DMS153 treated with DMSO at 0.1 percent for 48 hours (cell line): ENCODE measurements around the gene RAB15.
A peak's percentile ranks its signal among the peaks of the same experiment; 100 is the strongest.

Source experiments
- DNase-seq: peaks from one replicate; lab custom pipeline; 2025; ENCODE audit not compliant: unreplicated experiment; lab: John Stamatoyannopoulos, UW

The RAB15 gene

DNA sequence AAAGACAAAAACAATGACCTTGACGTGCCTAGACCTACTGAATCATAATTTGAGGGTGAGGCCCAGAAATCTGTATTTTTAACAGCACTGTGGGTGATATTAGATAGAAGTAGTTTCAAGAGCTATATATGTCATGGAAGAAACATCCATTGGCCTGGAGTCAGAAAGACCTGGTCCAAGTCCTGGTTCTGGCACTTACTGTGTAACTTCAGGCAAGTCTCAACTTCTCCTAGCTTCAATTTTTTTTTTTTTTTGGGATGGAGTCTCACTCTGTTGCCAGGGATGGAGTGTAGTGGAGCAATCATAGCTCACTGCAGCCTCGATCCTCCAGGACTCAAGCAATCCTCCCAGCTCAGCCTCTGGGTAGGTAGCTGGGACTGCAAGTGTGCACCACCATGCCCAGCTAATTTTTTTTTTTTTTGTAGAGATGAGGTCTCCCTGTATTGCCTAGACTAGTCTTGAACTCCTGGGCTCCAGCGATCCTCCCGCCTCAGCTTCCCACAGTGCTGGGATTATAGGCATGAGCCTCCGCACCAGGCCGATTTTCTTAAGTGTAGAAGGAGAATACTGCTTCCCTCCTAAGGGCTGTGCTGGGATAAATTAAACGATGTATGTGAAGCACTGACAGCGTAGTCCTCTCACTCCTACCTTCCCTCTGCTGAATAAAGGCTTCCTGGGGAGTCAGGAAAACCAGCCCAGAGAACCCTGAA lies 15.3 kb downstream of the RAB15 start:
- DNase-seq, result no peak

DNA sequence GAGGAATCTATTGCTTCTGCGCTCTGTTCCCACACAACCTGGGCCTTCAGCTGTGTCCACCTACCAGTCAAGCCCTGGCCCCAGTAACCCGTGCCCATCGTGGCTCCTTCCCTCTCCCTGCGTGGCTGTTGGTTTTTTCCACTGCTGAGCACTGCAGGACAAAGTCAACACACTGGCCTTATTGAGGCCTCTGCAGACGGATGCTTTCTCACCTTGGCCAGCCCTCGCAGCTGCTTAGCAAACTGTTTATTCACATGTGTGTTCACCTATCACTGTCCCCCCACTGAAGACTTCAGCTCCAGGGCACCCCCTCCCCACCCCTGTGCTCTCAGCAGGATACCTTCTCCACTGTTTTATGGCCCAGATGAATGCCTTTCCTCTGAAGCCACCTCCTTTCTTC lies 16.8 kb downstream of the RAB15 start:
- DNase-seq, result no peak

DNA sequence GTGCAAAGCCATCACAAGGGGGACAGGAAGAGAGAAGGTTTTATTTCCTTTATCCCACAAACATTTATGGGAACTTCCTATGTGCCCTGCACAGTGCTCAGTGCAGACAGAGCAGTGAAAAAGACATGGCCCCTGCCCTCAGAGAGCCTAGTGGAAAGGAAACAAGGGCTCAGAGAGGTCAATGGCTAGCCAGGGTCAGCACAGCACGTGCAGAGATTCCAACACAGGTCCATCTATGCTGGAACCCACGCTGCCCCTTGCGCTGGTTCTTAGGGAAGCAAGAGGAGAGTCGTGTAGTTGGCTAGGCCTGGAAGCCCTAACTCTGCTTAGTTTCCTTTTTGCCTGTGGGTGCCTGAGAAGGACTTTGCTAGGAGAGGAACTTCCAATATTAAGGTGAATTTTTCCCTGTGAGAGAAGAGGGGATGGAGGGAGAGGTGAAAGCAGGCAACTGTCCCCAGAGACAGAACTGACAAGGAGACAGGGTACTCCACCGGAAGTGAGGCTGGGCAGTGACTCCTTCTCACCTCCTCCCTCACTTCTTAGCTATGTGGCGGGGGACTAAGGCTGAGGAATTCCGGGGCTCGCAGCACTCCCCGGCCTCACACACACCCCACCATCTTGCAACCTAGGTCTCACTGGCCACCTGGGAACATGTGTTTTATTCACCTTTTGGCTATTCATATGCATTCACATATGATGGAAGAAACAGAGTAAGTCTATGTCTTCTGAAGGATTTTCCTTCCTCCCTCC lies 17.5 kb downstream of the RAB15 start:
- no peak for DNase-seq

DNA sequence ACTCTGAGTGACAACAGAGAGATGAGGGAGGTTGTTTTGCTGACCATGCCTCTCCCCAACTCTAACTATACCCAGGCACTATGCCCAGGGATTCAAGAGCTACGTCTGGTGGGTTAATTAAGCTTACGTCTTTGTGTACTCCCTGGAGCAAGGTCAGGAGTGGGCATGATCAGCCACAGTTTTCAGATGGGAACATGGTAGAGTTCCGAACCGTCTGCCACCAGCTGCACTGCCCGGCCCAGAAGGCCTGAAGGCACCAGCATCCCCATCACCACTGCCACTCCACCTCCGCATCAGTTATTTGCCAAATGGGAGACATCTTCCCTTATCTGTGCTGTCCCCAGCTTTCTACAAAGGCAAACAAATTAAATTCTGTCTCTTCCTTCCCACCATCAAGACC lies 18.5 kb downstream of the RAB15 start:
- no peak for DNase-seq

DNA sequence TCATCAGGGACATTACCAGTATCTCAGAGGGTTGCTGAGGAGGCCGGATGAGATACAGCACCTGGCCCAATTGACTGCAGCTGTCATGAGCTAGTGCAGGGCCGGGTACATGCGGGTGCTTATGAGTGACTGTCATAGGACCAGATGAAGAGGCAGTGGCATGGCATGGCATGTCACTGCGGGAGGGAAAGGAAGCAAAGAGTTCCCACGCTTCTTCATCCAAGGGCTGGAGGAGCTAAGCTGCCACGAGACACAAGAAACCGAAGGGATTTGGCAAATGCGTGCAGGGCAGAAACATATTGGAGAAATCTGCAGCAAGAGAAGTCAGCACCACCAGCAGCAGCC lies 18.9 kb downstream of the RAB15 start:
- DNase-seq, result no peak

DNA sequence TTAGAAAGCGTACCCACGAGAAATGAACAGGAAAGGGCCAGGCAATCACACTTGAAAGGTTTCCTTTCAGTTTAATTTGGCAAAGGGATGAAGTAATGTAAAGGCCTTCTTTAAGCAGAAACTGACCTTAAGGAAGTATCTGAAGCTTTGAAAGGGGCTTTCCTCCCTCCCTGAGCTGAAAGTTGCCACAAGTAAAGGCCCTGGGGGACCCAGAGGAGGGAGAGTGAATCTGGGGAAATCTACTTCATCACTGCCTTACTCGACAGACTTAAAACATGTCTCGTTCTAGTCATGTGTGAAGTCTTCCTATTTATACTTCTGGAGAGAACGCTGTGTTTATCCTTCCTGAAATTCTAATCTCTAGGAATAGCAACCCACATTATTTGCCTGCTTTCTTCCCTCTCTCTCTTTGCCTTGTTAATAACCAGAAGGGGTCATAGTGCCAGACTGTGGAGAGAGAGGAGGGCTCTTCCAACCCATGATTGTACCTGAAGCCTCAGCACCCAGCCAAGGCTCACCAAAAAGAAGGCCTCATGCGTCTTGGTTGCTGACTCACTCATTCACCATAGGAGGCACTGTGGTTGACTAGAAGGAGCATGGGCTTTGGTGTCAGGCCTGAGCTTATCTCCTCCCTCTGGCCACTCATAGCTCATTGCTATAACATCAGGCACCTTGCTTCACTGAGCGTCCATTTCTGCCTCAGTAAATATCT lies 19.4 kb downstream of the RAB15 start:
- no peak for DNase-seq

DNA sequence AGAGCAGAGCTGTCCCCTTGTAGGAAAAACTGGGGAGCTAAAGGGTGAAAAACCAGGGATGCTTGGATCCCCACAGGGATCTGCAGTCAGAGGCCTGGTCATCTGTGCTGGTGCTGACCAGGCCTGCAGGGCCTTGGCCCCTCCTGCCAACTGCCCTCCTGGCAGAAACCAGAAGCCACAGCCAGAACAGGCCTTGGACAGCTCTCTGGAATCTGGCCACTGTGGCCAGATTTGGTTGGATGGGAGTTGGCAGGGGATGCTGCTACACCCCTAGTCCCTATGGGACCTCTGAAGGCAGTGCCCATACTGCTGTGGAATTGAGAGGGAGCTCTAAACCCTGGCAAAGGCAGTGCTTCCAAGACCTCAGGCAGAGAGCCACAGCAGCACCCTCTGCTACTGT lies 20.4 kb downstream of the RAB15 start:
- no peak for DNase-seq

DNA sequence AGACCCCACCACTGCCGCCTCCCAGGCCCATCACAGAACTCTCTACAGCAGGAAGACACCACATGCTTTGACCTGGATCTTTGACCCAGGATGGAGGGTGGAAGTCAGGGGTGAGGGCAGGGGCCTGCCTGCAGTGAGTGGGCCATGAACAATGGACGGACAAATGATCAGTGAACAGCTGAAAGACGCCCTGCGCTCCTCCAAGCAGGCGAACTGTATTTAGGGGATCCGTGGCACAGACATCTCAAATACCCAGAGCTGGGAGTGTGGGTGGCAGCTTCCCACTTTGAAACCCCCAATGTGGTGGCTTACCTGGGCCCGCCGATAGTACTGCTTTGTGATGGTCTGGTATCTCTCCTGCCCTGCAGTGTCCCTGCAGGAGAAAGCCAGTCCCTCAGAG lies 20.8 kb downstream of the RAB15 start:
- no peak for DNase-seq

DNA sequence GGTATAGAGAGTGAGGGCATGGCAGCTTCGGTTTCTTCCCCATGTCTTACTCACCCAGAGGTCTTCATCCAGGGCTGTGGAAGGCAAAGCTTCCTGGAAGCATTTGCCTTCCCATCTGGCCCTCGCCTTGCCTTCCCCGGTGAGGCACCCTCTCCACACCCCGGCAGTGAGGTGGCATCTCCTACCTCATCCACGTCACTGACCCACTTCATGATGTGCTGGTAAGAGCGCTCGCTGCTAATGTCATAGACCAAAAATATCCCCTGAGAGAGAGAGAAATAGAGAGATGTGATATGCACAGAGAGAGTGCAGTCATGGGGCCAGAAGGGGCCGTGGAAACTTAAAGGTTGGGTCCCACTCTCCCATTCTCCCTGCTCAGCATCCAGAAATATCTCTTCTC lies 21.2 kb downstream of the RAB15 start:
- no peak for DNase-seq

DNA sequence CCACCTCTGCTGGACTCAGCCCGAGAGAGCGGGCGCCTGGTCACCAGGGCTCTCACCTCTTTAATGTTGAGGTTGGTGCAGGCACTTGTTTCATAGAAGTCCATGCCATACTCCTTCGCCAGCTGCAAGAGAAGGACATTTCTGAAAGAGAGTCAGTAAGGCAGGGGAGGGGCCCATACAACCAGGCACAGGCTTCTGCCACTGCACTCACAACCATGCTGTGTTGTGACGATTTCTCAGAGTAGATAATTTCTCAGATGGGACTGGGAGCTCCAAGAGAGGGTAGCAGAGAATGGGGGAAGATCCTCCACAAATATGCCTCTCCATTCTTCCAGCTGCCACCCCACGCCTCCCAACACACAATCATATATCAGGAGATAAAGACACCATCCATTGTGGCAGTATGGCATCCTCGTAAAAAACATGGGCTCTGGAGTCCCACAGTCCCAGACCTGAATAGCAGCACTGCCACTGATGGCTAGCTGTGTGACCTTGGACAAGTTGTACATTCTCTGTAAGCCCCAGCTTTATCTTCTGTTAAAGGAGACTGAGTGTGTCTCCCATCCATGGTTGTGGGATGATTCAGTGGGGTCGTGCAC lies 23.4 kb downstream of the RAB15 start:
- DNase-seq, result no peak

DNA sequence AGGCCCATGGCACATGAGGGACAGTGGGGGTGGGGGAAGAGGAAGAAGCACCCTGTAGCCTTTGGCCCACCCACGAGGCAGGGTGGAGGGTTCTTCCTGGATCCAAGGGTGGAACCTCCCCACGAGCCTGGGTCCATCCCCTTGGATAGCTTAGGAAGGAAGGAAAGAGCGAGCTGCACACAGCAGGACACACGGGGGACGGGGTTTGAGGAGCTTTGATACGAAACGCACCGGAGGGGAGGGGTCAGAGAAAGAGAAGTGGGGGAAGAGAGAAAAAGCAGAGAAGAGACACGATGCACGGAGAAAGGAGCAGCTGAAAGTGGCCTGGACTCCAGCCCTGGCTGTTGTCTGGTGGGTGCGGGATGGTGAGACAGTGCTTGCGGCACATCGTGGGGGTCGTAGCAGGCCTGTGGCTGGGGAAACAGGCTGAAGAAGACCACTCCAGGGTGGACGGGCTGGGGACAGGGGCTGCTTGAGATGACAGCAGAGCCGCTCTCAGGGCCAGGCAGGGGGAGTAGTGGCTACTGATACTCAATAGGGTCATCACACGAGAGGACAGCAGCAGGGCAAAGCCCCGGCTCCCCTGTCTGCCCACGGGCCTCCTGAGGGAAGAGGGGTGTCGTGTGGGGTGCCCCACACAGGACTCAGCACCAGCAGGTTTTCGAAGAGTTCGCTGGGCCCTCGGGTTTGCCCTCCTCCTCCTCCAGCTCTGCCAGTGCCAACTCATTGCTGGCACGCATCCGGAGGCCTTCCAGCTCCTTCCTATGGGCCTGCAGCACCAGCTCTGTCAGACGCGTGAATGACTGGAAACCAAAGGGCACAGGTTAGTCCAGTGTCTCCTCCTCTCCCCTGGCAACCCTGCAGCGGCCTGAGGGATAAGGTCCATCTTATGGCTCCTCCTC lies 24.2 kb downstream of the RAB15 start:
- DNase-seq, result no peak

DNA sequence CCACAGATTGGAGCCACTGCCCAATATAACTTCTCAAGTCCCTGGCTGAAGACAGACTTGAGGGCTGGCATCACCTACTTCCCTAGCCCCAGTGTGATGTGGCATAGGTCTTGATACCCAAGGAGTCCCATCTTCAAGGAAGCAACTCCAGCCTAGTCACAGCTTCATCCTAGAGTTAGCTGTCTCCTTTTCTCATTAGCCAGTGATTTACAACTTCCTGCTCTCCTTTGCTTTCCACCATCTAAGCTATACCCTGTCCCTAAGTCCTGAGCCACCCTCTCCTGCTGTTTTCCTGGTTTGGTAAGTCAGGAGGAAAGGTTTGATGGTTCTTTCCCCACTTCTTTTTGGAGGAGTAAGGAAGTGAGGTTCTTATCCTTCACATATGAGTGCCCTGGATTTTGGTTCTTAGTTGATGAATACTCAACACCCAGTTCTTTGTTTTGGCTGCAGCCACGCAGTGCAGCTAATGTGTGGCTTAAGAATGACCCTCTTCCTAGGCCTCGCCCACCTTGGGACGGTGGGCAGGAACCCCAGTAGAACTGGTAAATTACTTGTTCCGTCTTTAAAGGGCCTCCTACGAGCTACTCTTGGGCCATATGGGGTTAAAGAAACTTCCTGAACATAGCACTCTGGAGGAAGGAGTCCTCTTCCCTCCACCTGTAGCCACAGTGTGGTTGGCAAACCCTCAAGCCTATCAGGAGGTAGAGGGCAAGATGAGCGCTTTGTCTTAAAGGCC lies 25.7 kb downstream of the RAB15 start:
- DNase-seq, result no peak

DNA sequence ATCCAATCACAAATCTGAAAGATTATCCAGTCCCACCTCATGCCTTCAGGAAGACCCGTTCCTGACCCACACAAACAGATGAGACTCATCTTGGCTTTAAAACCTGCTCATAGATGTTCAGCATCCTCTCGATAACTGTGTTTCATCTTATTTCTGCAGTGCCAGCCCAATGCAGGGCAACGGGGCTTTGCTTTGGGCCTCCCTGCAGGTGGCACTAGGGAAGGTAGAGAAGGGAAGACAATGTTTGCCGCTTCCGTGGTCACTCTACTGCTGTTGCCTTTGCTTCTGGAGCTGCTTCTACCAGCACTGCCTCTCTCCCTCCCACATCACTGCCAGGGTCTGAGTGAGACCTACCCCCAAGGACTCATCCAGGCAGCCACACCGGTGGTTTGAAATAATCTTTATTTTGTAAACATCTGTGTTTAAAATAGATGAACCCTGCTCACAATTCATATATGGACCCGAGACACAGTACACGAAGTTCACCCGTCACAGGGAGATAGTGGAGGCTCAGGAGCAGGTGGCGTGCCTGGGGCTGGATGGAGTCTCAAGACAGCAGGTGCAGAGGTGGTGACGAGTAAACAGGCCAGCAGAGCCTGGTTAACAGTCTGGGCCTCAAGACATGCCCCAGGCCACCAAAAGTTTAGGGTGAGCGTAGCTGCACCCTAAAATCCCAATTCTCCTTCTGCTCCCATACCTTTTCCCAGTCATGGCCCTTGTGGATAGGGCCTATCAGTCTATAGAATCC lies 26.5 kb downstream of the RAB15 start:
- DNase-seq, result no peak

DNA sequence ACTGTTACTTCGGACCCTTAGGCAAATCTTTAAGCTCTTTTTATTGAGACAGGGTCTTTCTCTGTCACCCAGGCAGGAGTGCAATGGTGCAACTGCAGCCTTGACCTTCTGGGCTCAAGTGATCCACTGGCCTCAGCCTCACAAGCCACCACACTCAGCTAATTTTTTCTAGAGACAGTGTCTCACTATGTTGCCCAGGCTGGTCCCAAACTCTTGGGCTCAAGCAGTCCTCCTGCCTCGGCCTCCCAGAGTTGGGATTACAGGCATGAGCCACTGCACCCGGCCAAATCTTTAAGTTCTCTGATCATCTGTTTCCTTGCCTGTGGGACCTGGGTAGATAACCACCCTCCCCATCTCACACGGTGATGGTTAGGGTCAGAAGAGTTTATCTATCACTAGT lies 27.3 kb downstream of the RAB15 start:
- no peak for DNase-seq

DNA sequence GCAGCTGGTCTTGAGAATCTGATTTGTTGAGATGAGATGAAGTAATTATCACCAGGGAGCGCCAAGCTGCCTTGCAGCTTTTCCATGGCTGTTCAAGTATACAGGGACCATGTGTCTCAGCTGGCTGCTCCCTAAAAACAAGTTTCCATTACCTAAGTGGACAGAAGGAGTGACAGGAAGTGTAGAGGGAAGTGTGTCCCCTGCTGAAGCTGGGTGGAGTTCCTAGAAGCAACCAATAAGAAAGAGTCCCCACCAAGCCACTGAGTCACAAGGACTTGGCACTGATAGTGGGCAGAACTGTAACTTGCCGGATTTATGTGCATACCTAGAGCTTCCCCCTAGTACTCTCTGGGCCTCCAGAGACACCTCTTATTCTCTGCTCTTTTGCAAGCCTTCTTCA lies 28.1 kb downstream of the RAB15 start:
- no peak for DNase-seq

DNA sequence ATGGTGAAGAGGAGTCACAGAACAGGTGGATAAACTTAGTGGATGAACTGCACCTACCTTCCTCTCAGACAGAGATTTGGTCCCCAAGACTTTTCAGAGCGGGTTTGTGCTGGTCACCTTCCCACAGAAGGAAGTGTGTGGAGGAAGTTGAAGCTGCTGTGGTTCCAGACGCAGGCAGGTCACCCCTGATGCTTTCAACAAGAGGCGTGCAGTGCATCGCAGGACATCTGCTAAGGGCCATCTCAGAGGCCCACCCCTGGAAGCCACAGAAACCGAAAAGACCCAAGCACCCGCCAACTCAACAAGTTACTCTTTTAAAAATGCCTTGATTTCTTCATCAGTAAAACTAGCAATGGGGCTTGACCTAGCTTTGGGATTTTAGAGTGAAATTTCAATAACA lies 28.6 kb downstream of the RAB15 start:
- DNase-seq, result no peak

DNA sequence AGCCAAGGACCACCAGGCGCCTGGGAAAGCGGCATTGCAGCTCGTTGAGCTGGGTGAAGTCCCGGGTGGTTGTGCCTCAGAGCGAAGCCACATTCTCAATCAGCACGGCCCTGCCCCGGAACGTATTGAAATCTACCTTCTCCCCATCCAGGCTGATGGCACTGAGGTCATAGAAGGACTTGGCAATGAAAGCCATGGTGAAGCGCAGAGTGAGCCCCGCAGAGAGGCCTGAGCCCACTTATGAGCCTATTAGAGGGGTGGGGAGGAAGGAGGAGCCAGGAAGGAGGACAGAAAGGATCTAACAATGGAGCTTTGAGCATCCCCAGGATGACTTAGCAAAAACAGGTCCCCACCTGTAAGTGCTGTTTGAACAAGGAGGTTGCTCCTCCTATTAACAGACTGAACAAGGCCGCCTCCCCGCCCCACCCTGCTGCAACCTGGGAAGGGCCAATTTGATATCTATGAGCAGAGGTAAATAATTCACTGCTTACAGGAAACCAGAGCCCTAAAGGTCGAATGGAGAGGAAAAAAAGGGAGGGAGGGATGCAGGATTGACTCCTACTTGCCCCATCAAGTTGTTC lies 29.5 kb downstream of the RAB15 start, which contains the start of gene GPX2:
GPX2 (minus strand) TSS at position 215 of the 581 bp plus-strand sequence; CDS start at position 196, 19 bp downstream.
- peak; percentile 93 for DNase-seq

DNA sequence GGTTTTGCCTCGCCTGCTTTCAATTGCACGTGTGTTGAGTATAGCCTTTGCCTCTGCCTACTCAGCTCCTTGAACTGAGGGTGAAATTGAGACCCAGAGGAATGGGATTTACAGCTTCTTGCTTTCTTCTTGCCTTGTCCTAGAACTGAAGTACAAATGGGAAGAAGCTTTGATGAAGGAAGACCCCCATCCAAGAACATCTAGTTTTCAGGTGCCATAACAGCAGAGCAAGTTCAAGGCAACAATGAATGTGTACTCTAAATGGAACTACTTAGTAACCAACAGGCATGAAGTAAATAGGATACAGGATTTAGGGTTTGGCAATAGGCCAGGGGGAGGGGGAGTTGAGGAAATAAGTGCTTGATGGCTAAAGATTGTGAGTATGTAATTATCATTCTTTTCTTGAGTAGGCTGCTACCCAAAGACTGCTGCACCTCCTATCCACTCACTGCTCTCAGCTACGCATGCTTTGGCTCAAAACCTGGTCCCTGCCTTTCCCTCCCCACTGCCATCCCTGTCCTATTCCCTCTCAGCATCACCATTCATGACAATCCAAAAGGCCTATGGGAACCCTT lies 31.7 kb downstream of the RAB15 start:
- no peak for DNase-seq

DNA sequence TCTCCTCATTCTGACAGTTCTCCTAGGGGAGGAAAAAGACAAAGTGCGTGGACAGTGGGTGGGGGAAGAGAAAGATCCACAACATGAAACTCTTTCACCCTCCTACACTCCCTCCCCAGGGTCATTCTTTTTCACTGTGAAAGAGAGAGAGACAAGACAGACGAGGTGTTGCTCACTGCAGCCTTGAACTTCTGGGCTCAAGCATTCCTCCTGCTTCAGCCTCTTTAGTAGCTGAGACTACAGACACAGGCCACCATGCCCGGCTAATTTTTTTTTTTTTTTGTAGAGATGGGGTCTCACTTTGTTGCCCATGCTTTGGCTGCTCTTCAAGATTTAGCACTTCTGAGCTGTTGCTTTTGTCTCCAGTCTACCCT lies 32.3 kb downstream of the RAB15 start:
- DNase-seq, result no peak
